Fibroblast of upper back skin (primary cell): ENCODE data around the gene AFF1.

Source experiments
- DNase-seq: peaks from one replicate; pipeline ENCODE4 v3.0.0-alpha.2; 2013

AFF1 gene

DNA sequence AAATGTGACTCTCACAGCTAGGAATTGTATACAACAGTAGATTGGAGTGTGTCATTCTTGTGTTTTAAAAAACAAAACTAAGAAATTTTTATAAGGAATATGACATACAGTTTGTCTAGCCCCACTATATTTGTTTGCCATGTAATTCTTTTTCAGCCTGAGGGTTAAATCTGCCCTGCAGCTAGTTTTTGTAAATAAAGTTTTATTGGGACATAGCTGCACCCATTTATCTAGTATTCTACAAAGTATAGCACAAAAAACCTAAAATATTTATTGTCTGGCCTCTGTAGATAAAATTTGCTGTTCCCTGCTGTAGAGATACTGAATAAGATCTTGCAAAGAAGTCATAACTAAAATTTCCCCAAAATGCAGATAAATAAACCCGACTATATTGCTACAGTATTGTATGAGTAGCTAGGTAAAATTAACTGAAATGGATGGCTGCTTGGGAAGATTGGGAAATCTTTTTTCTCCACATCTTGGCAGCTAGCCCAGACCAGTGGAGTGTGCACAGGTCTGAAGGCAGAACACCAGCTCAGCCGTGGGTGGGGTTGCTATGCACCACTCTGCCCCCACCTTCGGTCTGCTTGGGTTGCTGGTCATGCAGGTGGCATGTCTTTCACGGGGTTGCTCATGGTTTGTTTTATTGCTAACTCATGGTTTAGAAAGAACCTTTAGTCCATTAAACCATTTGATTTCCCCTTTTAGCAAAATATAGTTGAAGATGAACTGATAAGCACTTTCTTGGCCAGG, 157.8 kb downstream of the AFF1 start:
- peak; percentile 77 for DNase-seq

DNA sequence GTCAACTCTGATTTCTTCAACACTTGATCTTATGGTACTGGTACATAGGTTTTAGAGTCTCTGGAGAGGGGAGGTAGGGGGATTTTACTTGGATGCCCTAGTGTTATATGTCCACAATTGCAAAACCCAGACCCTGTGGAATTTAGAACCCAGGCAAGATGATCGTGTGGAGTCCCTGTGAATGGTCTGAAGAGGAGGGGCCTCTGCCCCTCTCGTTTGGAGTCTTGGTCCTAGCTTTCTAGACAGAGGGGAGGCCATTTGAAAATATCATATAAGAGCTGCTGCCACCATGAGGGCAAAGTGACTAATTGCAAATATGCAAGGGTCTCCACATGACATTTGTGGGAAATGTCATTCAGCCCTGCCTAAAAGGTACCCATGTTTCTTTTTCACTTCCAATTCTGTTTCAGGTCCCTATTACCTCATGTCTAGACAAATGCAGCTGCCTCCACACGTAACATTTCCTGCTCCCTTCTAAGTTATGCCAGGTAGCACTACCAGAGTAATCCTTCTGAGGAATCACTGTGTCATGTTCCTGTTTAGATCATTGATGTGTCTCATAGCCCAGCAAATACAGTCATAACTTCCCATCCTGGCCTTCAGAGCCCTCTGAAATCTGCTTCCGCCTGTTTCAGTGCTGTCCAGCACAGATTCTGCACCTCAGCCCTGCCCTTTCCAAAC, 158.8 kb downstream of the AFF1 start:
- DNase-seq = peak; percentile 48

DNA sequence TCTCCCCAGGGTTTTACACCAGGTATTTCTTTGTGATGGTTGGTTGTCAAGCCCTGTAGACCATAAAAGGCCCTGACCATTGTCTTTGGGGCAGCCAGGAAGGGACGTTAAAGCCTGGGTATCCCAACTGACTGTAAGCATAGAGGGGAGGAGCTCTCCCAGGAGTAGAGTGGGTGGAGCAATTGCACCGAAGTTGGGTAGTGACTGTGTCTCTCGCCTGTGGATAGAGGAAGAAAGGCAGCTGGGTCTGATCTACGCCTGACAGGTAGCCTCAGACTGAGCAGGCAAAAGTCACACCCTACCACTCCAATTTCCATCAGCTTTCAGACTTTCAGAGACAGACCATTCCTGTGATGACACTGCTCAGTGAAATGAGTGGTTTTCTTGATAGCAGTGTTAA, 162.3 kb downstream of the AFF1 start:
- DNase-seq = no peak

DNA sequence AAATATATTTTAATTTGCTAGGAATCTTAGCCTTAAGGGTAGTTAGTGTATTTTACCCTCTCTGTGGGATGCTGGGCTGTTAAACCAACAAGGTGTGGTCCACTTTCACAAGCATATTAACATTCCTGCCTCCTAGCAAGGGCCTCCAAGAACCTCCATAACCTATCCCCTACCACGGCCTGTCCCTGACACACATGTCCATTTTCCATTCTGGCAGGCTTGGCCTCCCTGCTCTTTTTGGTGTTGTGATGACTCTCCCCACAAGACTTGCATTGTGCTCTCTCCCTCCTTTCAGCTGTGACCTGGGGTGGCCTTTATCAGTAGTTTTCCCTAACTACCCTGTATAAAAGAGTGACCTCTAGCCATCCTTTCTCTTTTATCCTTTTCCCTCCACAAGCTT, 165.4 kb downstream of the AFF1 start:
- DNase-seq = no peak

DNA sequence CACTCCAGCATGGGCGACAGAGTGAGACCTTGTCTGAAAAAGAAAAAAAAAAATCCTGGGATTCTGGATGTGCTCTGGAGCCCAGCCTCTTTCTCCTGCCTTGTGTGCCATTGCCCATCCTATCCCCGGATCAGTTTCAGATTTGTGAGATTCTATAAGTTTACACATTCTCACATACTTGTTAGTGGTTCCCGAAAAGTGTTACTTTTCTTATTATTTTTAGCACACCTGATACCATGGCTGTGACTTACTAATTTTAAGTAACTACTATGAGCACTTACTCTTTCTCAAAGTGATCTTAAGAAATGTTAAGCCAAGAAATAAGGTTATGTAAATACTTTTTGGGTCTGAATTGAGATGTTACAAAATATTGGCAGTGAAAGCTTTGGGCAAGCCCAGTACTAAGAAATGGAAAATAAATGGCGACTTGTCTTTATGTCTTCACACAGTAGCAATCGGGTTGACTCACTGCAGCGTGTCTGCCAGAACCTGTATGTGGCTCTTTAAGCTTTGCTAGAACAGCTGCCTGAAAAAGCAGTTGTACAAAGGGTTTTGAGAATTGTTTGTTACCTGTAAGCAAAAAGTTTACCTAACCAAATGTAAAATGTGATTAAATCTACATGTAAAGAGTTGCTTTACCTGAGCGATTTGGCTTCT, 166.9 kb downstream of the AFF1 start:
- no peak for DNase-seq

DNA sequence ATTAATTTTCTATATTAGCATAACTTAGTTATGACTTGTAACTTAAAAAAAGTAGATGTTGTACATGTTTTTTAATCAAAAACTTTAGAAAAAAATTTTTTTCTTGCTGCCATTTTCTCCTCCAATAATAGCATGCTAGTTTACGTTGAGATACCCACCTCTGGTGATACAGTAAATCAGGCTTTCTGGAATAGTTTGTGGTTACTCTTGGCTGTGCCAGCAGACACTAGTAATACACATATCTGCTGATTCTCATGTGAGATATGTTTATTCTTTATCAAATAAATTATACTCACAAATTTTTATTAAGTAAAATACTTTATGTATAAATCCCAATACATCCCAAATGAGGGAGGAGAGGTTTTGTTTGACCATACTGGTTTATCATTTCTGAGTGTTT, 168.3 kb downstream of the AFF1 start:
- no peak for DNase-seq

DNA sequence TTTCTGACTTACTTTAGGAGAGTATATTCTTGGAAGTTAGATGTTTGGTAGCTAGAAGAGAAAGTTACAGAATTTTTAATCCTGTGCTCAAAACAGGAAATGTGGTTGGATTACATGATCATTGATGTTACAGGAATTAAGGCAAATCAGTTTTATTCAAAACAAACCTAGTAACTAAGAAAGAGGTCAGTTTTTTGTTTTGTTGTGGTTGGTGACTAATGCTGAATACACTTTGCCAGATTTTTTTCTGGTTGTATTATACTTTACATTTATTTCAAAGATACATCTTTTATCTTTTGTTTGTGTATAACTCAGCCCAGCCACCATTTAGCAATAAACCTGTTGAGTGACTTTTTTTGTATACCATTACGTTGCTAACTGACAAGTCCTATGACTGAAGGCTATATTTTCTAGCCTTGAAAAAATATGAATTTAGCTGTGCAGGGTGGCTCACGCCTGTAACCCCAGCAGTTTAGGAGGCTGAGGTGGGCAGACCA, 168.9 kb downstream of the AFF1 start:
- DNase-seq = peak; percentile 70

DNA sequence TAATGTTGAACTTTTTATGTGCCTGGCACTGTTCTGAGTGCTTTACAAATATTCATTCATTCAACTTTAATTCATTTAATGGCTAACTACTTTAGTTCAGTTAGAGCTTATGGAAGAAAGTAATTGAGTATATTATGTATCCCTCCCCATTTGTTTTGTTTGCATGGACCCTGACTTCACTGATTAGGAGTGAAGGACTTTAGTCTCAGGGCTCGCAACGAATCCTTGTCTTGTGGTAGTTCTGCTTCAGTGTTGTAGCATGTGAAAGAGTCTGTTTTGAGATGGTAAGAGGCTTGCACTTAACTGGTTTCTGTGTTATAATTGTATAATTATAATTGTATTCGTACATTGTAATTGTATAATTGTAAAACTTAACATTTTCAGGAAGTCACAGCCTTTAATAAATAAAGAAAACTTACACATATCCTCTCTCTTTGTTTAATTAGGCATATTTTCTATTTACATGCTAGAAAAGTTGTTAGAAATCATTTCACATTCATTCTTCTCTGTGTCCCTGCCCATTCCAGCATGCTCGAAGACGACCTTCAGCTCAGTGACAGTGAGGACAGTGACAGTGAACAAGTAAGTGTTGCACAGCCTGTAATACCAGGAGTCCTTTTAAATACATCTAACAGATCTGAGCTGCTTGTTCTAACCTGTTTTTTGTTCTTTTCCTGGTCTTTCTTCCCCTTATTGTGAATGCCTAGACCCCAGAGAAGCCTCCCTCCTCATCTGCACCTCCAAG, 170.5 kb downstream of the AFF1 start:
- DNase-seq = no peak

DNA sequence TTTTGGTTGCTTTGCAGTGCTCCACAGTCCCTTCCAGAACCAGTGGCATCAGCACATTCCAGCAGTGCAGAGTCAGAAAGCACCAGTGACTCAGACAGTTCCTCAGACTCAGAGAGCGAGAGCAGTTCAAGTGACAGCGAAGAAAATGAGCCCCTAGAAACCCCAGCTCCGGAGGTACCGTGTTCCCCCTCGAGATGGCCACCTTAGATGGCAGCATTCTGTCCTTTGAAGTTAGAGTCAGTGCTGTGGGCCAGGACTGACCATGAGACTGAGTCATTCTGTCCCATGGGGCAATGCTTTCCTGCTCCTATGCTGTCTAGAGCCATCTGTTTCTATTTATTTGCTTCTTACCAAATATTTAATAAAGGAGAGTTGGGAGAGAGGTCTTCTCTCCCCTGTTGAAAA, 173.3 kb downstream of the AFF1 start:
- DNase-seq = peak; percentile 84

DNA sequence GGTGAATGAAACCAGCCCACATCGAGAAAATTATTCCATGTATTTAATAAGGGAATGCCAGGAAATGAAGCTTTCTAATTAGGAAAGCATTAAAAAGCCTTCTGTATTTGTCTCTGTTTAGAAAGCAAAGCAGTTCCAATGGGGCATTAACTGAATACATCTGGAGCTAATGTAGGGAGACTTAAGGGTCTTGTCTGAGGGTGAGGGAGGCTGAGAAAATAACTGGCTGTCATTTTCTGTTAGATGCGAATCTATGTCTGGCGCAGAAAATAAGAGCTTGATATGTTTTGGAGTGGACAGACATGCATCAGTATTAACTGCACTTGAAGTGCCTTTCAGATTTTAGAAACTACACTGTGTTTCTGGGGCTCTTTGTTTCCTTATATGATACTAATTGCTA, 174.3 kb downstream of the AFF1 start:
- no peak for DNase-seq

DNA sequence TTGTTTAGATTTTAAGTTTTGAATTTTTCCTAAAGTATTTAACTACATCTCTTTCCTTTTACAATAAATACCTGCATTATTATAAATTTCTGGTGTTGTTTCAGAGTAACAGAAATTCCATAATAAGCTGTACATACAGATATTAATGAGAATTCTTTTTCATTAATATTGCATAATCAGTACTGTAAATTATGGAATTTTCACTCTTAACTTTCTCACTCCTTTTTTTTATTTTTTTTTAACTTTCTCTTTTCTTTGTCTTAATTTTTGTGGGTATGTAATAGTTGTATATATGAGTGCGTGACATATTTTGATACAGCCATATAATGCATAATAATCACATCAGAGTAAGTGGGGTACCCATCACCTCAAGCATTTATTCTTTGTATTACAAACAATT, 175.1 kb downstream of the AFF1 start:
- DNase-seq = no peak

DNA sequence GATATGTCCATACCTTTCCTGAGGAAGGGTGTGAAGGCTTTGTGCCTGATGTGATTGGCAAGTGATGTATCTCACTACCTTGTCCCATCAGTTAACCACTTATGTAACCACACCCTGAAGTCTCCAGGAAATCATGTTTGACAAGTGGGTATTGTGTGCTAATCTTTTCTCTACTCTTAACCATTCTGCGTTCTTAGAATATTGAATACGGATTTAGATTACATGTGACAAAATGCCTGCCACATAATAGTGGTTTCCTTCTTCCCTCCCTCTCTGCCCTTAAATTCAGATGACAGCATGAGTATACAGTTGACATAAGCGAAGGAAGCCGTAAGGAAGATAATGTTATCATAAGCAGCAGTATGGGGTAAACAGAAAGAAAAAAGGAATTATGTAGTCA, 177.3 kb downstream of the AFF1 start:
- no peak for DNase-seq

DNA sequence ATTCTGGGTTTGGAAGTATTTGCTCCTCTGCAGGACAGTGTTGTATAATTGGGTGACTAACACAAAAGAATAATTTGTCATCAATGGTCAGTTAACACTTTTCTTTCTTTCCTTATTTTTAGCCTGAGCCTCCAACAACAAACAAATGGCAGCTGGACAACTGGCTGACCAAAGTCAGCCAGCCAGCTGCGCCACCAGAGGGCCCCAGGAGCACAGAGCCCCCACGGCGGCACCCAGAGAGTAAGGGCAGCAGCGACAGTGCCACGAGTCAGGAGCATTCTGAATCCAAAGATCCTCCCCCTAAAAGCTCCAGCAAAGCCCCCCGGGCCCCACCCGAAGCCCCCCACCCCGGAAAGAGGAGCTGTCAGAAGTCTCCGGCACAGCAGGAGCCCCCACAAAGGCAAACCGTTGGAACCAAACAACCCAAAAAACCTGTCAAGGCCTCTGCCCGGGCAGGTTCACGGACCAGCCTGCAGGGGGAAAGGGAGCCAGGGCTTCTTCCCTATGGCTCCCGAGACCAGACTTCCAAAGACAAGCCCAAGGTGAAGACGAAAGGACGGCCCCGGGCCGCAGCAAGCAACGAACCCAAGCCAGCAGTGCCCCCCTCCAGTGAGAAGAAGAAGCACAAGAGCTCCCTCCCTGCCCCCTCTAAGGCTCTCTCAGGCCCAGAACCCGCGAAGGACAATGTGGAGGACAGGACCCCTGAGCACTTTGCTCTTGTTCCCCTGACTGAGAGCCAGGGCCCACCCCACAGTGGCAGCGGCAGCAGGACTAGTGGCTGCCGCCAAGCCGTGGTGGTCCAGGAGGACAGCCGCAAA, 179.6 kb downstream of the AFF1 start:
- no peak for DNase-seq

DNA sequence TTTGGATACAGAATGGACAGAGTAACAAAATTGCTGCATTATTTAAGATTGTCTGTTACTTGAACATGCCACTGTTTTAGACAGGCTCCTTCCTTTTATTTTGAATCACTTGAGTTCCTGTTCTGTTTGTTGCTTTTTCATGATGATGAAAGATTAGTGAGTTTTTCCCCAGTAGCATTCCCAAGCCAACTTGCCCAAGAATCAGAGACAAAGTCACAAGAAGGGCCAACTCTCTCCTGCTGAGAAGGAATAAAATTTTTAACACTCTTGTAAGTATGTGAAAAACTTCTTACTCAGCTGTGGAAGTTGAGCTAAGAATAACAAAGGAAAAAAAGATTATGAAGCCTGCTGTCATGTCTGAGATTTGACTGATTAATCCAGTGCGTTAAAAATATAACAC, 181.4 kb downstream of the AFF1 start:
- DNase-seq = peak; percentile 35

DNA sequence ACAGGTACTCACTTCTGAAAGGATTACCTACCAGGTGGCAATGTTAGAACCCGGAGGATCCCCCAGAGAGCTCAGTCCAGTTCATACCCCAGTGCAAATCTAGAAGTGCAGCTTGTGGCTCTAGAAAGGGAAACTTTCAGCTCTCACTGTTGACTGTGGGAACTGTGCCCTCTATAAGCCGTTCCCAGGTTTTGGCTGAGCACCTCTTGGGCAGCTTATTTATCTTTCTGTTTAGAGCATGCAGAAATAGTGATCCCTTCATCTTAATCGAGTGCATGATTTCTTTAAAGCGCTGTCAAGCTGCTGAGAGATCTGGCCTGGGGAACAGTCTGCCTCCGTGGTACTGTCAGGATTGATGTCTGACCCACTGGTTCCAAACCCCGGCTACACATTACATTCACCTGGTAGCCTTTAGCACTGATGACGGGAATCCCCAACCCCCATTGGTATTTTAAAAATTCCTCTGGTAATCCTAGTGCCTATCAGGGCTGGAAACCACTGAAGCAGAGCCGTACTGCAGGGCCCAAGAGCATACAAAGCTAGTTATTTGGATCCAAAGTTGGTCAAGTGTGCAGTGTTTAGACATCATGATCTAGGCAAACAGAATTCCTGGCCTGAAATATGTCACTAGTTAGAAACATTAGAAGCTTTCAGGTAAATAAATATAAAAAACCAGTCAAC, 182.4 kb downstream of the AFF1 start:
- no peak for DNase-seq

DNA sequence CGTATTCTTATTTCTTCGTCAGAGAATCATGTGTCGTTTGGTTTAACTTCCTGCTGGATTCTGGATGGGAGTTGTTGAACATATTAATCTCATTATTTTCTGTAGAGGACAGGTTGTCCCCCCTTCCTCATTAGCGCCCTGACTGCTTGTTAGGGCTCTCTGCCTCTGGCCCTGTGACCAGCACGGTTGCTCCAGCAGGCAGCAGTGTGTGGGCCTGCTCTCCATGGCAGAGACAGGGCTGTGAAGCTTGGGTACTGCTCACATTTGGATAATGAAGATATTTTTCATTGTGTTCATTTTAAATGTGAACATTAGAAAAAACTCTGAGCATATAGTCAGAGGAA, 182.9 kb downstream of the AFF1 start:
- no peak for DNase-seq

DNA sequence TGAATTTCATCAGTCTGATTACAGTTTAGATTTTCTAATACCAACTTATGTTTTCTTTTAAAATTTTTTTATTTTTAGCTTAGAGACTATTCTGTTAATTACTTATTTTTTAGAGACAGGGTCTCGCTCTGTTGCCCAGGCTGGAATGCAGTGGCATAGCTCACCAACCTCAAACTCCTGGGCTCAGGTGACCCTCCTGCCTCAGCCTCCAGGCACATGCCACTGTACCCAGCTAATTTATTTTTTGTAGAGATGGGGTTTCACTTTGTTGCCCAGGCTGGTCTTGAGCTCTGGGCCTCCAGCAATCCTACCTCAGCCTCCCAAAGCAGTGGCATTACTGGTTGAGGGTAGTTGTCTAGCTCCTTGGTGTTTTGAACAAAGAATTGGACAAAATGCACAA, 183.6 kb downstream of the AFF1 start:
- DNase-seq = no peak

DNA sequence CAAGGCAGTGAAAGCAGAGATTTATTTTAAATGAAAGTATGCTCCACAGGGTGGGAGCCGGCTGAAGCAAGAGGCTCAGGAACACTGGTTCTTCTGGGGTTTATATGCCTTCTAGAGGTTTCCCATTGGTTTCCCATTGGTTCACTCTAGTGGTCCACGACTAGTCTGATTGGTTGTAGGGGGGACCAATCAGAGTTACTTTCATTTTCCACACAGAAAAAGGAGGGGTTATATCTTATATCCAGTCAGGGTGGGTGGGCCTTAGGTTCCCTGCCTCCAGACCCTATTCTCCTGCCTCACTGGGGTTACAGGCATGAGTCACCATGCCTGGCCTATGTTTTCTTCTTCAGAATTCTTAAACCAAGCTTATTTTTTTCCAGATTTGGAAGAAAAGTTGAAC, 184.0 kb downstream of the AFF1 start:
- peak; percentile 79 for DNase-seq

DNA sequence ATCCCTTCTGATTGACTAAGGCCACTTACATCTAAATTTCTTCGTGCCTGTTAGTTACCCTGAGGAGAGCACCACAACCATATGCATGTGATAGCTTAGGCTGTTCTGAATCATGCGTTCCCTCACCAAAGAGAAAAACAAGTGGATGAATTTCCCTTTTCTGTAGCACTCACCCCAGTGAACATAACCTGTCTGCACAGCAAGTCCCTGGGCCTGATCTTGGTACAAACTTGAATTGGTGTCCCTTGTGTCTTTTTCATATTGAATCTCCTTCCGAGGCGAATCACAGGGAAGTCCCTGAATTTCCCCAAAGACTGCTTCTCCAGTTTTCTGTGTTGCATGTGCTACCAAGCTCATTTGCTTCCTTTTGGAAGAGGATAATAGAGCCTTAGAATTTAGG, 185.2 kb downstream of the AFF1 start:
- DNase-seq = no peak

DNA sequence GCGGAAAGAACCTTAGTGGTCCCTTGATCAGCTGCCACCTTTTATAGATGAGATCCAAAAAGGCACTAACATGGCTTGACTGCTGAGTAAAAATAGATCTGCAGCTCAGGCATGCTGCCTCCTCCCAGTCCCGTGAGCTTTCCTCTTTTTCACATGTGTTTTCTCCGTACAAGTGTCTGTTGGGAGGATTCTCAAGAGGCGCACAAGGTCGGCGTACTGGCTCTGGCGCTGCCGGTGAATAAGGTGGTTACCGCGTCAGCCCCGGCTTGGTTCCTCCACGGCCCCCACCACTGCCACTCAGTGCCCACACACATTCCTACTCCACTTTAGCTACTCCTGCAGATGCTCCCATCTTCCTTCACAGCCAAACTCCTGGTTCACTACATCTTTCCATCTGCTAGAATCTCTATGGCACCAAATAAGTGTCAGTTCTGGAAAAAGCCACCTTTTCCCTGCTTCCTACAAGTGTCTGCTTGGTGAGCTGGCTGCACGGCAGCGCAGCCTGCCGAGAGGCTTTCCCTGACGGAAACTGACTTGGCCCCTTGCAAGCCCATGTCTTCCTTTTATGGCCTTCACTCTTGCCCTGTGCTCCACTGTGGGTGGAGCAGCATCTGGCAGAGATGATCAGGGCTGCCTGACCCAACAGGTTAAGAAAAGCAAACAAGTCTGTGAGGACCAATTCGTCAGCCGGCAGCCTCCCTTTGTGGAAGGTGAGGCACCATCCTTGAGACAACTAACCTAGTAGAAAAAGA, 185.8 kb downstream of the AFF1 start:
- DNase-seq = no peak
